ENCODE results near the gene STEAP1. TPM values are rescaled to one million over a fixed set of nuclear protein-coding genes. Genes with fewer than 3 reads are reported as not detected.

The STEAP1 gene
- total RNA-seq, 5 donors from 2014 or later (not counting 1 experiment from before 2014, with no cell fraction given) = 0.19 TPM; not detected in 4

DNA sequence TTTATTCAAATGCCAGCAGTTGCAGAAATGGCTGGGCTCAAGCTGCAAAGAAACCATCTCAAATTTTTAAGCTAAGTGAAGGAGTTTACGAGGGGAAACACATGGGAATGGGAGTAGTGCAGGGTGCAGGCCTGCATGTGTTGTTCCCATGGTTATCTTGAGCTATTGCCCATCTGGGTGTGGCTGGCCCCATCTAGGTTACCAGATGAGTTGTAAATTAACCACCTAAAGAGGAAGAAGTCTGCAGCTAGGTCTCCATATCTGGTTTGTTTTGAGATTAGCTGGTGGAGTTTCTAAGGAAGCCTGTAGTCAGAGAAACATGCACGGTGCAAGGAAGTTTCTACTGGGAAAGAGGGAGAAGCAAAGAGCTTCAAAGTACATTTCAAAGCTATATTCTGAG lies 34.0 kb downstream of the STEAP1 start:
- Histone ChIP-seq H3K9me3 (no peaks in the 10 kb centered on the region), H3K4me1 (ENCODE audit: control insufficient read depth in 1 of 2, extremely low read depth in 1 of 2, insufficient read depth in 2 of 2, low read length in 2 of 2) (no peaks in the 10 kb centered on the region), H3K36me3 (ENCODE audit: control insufficient read depth in 2 of 2, extremely low read depth in 1 of 2, insufficient read depth in 1 of 2, low read length in 1 of 2) (no peaks in the 10 kb centered on the region), H3K4me3 (ENCODE audit: control insufficient read depth in 1 of 2, extremely low read depth in 1 of 2, low read length in 1 of 2) (no peak overlapping the region), H3K27me3 (replicated peaks in 1 of 2; ENCODE audit: control insufficient read depth in 2 of 2, extremely low read depth in 1 of 2, insufficient read depth in 2 of 2, low read length in 1 of 2) (no peaks in the 10 kb centered on the region), H3K27ac (ENCODE audit: low read length) (no peak overlapping the region)
- DNase-seq (no peak), ATAC-seq (replicated peaks in 1 of 4) (no peak)
- H3K27me3 Mint-ChIP-seq = peaks cover 0 to 3% of the 10 kb centered on the region in 2 donors
- WGBS (ENCODE audit: insufficient coverage) = 29% methylated on average over 1 of the region's 2 CpGs
- H3K9me3 Mint-ChIP-seq = peaks cover 0 to 26% (median 9%) of the 10 kb centered on the region in 3 donors
- no peaks in the 10 kb centered on the region for H3K36me3 Mint-ChIP-seq
- H3K4me1 Mint-ChIP-seq = no peaks in the 10 kb centered on the region
- no peak overlapping the region for H3K27ac Mint-ChIP-seq
- ChIA-PET POLR2A (no interaction called here), CTCF (interaction anchor here in 1 of 2 donors (0.6 to 0.8 kb wide), 2 partner anchors 9 to 1636 kb away, joined by 3 to 4 read pairs; no protein-coding TSS in a partner anchor)
- no peak overlapping the region for H3K4me3 Mint-ChIP-seq

DNA sequence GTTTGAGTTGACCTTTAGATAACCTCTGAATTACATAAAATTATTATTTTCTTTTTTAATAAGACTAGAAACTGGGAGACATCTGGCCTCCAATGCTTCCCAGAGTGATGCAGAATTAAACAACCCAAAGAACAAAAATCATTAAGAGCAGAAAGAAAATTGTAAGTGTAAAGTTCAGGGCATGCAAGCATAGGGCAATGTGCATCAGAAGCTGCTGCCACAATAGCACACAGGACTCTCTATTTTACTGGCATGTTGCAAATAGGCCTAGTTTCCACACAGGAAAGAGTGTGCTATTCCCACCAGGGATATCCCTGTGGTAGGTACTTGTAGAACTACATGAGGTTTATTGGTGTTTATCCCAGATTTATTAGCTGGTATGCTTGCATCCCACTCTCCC lies 36.7 kb downstream of the STEAP1 start:
- no peak overlapping the region for H3K4me3 Mint-ChIP-seq
- DNase-seq (no peak), ATAC-seq (replicated peaks in 1 of 4) (no peak)
- H3K9me3 ChIP-seq = no peaks in the 10 kb centered on the region
- no peaks in the 10 kb centered on the region for H3K36me3 Mint-ChIP-seq
- peaks cover 0 to 26% (median 12%) of the 10 kb centered on the region in 3 donors for H3K9me3 Mint-ChIP-seq
- H3K27ac ChIP-seq (ENCODE audit: low read length) = no peak overlapping the region
- ChIA-PET POLR2A (no interaction called here), CTCF (no interaction called here)
- H3K4me3 ChIP-seq (ENCODE audit: control insufficient read depth in 1 of 2, extremely low read depth in 1 of 2, low read length in 1 of 2) = no peak overlapping the region
- no peaks in the 10 kb centered on the region for H3K36me3 ChIP-seq (ENCODE audit: control insufficient read depth in 2 of 2, extremely low read depth in 1 of 2, insufficient read depth in 1 of 2, low read length in 1 of 2)
- H3K4me1 Mint-ChIP-seq = no peaks in the 10 kb centered on the region
- H3K4me1 ChIP-seq (ENCODE audit: control insufficient read depth in 1 of 2, extremely low read depth in 1 of 2, insufficient read depth in 2 of 2, low read length in 2 of 2) = no peaks in the 10 kb centered on the region
- no peak overlapping the region for H3K27ac Mint-ChIP-seq
- H3K27me3 Mint-ChIP-seq = peaks cover 0 to 3% of the 10 kb centered on the region in 2 donors
- no peaks in the 10 kb centered on the region for H3K27me3 ChIP-seq (replicated peaks in 1 of 2; ENCODE audit: control insufficient read depth in 2 of 2, extremely low read depth in 1 of 2, insufficient read depth in 2 of 2, low read length in 1 of 2)

DNA sequence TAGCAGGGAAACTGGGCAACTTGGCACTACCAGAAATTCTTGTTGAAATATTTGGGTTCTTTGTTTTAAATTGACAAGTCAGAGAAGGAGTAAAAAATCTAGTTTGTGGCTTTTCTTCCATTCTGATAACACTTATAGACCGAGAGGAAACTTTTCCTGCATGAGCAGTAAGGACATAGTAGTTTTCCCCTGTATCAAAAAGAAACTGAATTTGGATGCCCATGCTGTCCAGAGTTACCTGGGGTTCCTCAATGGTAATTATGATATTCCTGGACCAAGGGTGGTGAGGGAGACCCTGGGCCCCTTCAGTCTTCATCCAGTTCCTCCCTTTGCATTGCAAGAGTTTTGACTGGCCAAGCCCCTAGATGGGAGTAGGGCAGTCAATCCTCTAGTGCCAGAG lies 37.4 kb downstream of the STEAP1 start:
- Mint-ChIP-seq H3K4me1 (no peaks in the 10 kb centered on the region), H3K36me3 (no peaks in the 10 kb centered on the region), H3K27me3 (peaks cover 0 to 6% of the 10 kb centered on the region in 2 donors), H3K27ac (no peak overlapping the region), H3K4me3 (no peak overlapping the region), H3K9me3 (peaks cover 0 to 26% (median 12%) of the 10 kb centered on the region in 3 donors)
- DNase-seq (no peak), ATAC-seq (replicated peaks in 1 of 4) (no peak)
- H3K4me3 ChIP-seq (ENCODE audit: control insufficient read depth in 1 of 2, extremely low read depth in 1 of 2, low read length in 1 of 2) = no peak overlapping the region
- H3K36me3 ChIP-seq (ENCODE audit: control insufficient read depth in 2 of 2, extremely low read depth in 1 of 2, insufficient read depth in 1 of 2, low read length in 1 of 2) = no peaks in the 10 kb centered on the region
- no peaks in the 10 kb centered on the region for H3K27me3 ChIP-seq (replicated peaks in 1 of 2; ENCODE audit: control insufficient read depth in 2 of 2, extremely low read depth in 1 of 2, insufficient read depth in 2 of 2, low read length in 1 of 2)
- POLR2A ChIA-PET = no interaction called here
- CTCF ChIA-PET = no interaction called here
- WGBS (ENCODE audit: insufficient coverage) = no CpG with 5 or more reads among the region's 1 CpG
- no peak overlapping the region for H3K27ac ChIP-seq (ENCODE audit: low read length)
- H3K4me1 ChIP-seq (ENCODE audit: control insufficient read depth in 1 of 2, extremely low read depth in 1 of 2, insufficient read depth in 2 of 2, low read length in 2 of 2) = no peaks in the 10 kb centered on the region
- no peaks in the 10 kb centered on the region for H3K9me3 ChIP-seq

DNA sequence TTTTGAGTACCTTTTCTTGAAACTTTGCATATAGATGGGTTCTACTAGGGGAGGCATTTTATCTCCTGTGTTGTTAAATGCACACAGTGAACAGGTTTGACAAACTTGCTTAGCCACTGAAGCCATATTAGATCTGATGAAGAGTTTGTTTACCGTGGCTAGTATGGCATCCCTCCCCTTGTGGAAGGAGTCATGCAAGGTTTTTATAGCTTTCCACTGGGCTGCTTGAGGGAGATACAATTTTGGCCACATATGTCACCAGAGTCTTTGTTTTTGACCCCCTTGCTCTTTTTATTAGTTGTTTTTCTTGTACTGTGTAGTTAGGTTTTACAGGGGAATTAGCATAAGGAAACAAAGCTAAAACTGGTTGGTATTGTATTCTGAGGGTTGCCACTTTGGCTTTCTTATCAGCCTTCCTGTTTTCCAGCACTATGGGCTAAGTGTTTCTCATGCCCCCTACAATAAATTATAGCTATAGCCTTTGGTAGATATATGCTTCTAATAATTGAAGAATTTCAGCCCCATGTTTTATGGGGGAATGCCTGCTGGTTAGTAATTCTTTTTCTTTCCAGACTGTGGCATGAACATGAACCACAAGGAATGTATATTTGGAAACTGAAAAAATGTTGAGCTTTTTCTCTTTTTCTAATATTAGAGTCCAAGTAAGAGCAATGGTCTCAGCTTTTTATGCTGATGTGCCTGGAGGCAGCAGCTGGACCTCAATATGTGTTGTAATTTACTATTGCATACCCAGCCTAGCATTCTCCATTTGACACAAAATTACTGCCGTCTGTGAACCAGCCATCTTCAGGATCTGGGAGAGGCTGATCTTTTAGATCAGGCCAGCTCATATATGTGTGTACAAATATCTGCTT lies 38.8 kb downstream of the STEAP1 start:
- Histone ChIP-seq H3K4me1 (ENCODE audit: control insufficient read depth in 1 of 2, extremely low read depth in 1 of 2, insufficient read depth in 2 of 2, low read length in 2 of 2) (no peaks in the 10 kb centered on the region), H3K4me3 (ENCODE audit: control insufficient read depth in 1 of 2, extremely low read depth in 1 of 2, low read length in 1 of 2) (no peak overlapping the region), H3K27ac (ENCODE audit: low read length) (no peak overlapping the region), H3K27me3 (replicated peaks in 1 of 2; ENCODE audit: control insufficient read depth in 2 of 2, extremely low read depth in 1 of 2, insufficient read depth in 2 of 2, low read length in 1 of 2) (no peaks in the 10 kb centered on the region), H3K9me3 (no peaks in the 10 kb centered on the region), H3K36me3 (ENCODE audit: control insufficient read depth in 2 of 2, extremely low read depth in 1 of 2, insufficient read depth in 1 of 2, low read length in 1 of 2) (no peaks in the 10 kb centered on the region)
- ChIA-PET CTCF (interaction anchor here in 1 of 2 donors (0.6 to 1.1 kb wide), 2 partner anchors 27 to 262 kb away, joined by 3 read pairs; no protein-coding TSS in a partner anchor), POLR2A (no interaction called here)
- H3K27ac Mint-ChIP-seq = no peak overlapping the region
- no peaks in the 10 kb centered on the region for H3K4me1 Mint-ChIP-seq
- 33% methylated on average over 1 of the region's 2 CpGs for WGBS (ENCODE audit: insufficient coverage)
- peaks cover 0 to 26% (median 12%) of the 10 kb centered on the region in 3 donors for H3K9me3 Mint-ChIP-seq
- H3K36me3 Mint-ChIP-seq = no peaks in the 10 kb centered on the region
- H3K27me3 Mint-ChIP-seq = peaks cover 0 to 6% of the 10 kb centered on the region in 2 donors
- ATAC-seq (replicated peaks in 1 of 4) = no peak
- DNase-seq = no peak
- no peak overlapping the region for H3K4me3 Mint-ChIP-seq

DNA sequence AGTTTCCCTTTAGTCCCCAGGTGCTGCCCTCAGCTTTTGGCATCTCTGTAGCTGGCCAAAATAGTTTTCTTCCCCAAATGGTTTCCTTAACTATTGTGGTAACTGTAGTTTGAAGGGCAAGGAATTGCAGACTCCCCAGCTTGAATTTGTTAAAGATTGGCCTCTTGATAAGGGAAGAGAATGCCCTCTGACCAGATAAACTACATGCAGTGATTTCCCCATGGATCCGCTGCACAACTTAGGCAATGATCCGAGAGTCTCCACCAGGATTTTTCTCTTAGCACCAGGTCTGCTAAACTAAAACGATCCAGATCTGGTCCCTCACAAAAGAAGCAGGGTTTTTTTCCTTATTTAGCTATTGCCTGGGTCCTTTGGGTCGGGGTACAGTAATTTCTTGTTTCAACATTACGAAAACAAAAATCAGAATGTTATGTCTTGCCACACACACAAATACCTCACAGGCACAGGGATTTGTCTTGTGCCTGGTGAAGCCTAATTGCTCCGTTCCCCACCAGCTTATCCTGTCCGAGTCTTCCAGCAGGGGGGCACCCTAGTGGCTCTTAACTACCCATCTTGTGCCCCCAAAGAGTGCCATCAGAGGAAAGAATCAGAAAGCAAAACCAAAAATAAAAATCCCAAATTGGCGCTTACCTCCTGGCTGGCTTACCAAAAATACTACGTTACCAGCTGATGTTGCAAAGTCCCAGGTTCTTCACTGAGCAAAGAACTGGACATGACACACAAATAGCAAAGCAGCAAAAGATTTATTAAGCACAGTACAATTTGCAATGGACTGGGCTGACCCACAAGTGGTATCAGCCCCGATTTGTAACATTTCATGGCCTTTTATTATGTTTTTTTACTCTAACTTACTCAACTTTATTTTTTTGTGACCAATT lies 40.9 kb downstream of the STEAP1 start:
- H3K4me3 Mint-ChIP-seq = no peak overlapping the region
- no peaks in the 10 kb centered on the region for H3K9me3 ChIP-seq
- ATAC-seq (replicated peaks in 1 of 4) = no peak
- H3K4me1 ChIP-seq (ENCODE audit: control insufficient read depth in 1 of 2, extremely low read depth in 1 of 2, insufficient read depth in 2 of 2, low read length in 2 of 2) = no peaks in the 10 kb centered on the region
- H3K27ac ChIP-seq (ENCODE audit: low read length) = no peak overlapping the region
- peaks cover 0 to 23% (median 12%) of the 10 kb centered on the region in 3 donors for H3K9me3 Mint-ChIP-seq
- DNase-seq = no peak
- H3K36me3 ChIP-seq (ENCODE audit: control insufficient read depth in 2 of 2, extremely low read depth in 1 of 2, insufficient read depth in 1 of 2, low read length in 1 of 2) = no peaks in the 10 kb centered on the region
- H3K4me3 ChIP-seq (ENCODE audit: control insufficient read depth in 1 of 2, extremely low read depth in 1 of 2, low read length in 1 of 2) = no peak overlapping the region
- peaks cover 0 to 6% of the 10 kb centered on the region in 2 donors for H3K27me3 Mint-ChIP-seq
- WGBS (ENCODE audit: insufficient coverage) = 60% methylated on average over 6 of the region's 10 CpGs
- no peaks in the 10 kb centered on the region for H3K4me1 Mint-ChIP-seq
- no peaks in the 10 kb centered on the region for H3K27me3 ChIP-seq (replicated peaks in 1 of 2; ENCODE audit: control insufficient read depth in 2 of 2, extremely low read depth in 1 of 2, insufficient read depth in 2 of 2, low read length in 1 of 2)
- H3K36me3 Mint-ChIP-seq = no peaks in the 10 kb centered on the region
- H3K27ac Mint-ChIP-seq = no peak overlapping the region
- POLR2A ChIA-PET = no interaction called here
- CTCF ChIA-PET = interaction anchor here in 1 of 2 donors (0.6 kb wide), 1 partner anchor 14 kb away, joined by 3 read pairs; no protein-coding TSS in a partner anchor

DNA sequence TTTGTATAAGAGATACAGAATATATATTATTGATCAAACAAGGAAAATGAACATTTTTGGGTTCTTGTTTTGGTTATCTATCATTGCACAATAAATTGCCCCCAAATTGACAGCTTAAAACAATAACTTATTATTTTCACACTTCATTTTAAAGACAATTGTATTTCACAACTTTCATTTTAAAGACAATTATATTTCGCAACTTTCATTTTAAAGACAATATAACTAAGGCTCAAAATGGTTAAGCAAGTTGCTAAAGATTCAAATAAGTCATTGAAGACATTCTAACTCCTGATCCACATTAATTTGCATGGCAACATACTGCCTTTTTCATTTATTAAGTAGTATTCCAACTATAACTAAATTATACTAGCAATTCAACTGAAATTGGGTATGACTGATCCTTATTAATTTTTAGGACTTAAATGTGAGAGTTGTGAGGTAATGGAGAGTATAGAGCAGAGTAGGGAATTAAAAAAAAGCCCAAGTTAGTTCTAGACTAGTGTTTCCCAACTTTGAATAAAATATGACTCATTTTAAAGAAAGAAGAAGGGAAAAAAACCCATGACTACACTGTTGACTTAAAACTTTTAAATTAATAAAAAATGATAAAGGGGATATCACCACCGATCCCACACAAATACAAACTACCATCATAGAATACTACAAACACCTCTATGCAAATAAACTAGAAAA lies 47.4 kb downstream of the STEAP1 start:
- Histone ChIP-seq H3K36me3 (ENCODE audit: control insufficient read depth in 2 of 2, extremely low read depth in 1 of 2, insufficient read depth in 1 of 2, low read length in 1 of 2) (no peaks in the 10 kb centered on the region), H3K27me3 (replicated peaks in 1 of 2; ENCODE audit: control insufficient read depth in 2 of 2, extremely low read depth in 1 of 2, insufficient read depth in 2 of 2, low read length in 1 of 2) (no peaks in the 10 kb centered on the region), H3K4me3 (ENCODE audit: control insufficient read depth in 1 of 2, extremely low read depth in 1 of 2, low read length in 1 of 2) (no peak overlapping the region), H3K9me3 (no peaks in the 10 kb centered on the region), H3K27ac (ENCODE audit: low read length) (no peak overlapping the region), H3K4me1 (ENCODE audit: control insufficient read depth in 1 of 2, extremely low read depth in 1 of 2, insufficient read depth in 2 of 2, low read length in 2 of 2) (no peaks in the 10 kb centered on the region)
- no CpG with 5 or more reads among the region's 2 CpGs for WGBS (ENCODE audit: insufficient coverage)
- H3K9me3 Mint-ChIP-seq = no peaks in the 10 kb centered on the region
- H3K4me1 Mint-ChIP-seq = no peaks in the 10 kb centered on the region
- CTCF ChIA-PET = no interaction called here
- no peaks in the 10 kb centered on the region for H3K27me3 Mint-ChIP-seq
- no peak for DNase-seq
- H3K4me3 Mint-ChIP-seq = no peak overlapping the region
- POLR2A ChIA-PET = no interaction called here
- ATAC-seq (replicated peaks in 1 of 4) = no peak
- no peaks in the 10 kb centered on the region for H3K36me3 Mint-ChIP-seq
- H3K27ac Mint-ChIP-seq = no peak overlapping the region
